Heart left ventricle (tissue), 16 donors: ENCODE data around the gene SRPK2. TPM values are rescaled to one million over a fixed set of nuclear protein-coding genes. Genes with fewer than 3 reads are reported as not detected.

Source experiments
- ATAC-seq, 4 donors: fragments of 200-7000 bp; cut with Tn5 transposase; one replicate each; pipeline ENCODE4 v1.9.1; 2020 to 2022; ENCODE audit warnings: moderate library complexity in 4 of 4, mild to moderate bottlenecking in 3 of 4, moderate number of reproducible peaks in 1 of 4
- DNase-seq, 5 donors: peaks; one replicate each; pipeline ENCODE4 v3.0.0-alpha.2; 2020
- H3K27ac ChIP-seq, 12 donors: fragments of 200-600 bp; sonication (generic) in 4 of 12; one replicate each; pipeline versions ENCODE4 v1.5.0 to v1.8.0; 2016 to 2022; ENCODE audit warnings: mild to moderate bottlenecking in 2 of 12
- H3K27me3 ChIP-seq, 9 donors: fragments of 200-600 bp; sonication (generic) in 2 of 9; one replicate each; pipeline versions ENCODE4 v1.5.1 to v1.8.0; 2016 to 2022; ENCODE audit warnings: mild to moderate bottlenecking in 3 of 9
- H3K36me3 ChIP-seq, 9 donors: fragments of 200-600 bp; sonication (generic) in 2 of 9; one replicate each; pipeline versions ENCODE4 v1.5.0 to v1.8.0; 2018 to 2022; ENCODE audit warnings: mild to moderate bottlenecking in 2 of 9
- H3K4me1 ChIP-seq, 12 donors: fragments of 200-600 bp; sonication (generic) in 4 of 12; one replicate each; pipeline versions ENCODE4 v1.5.0 to v1.8.0; 2016 to 2022; ENCODE audit warnings: mild to moderate bottlenecking in 3 of 12
- H3K4me3 ChIP-seq, 12 donors: fragments of 200-600 bp; sonication (generic) in 4 of 12; one replicate each; pipeline versions ENCODE4 v1.5.0 to v1.8.0; 2017 to 2022; ENCODE audit warnings: mild to moderate bottlenecking in 9 of 12, moderate library complexity in 4 of 12
- H3K9me3 ChIP-seq, 12 donors: fragments of 200-600 bp; sonication (generic) in 4 of 12; one replicate each; pipeline versions ENCODE4 v1.5.0 to v1.8.0; 2016 to 2022; ENCODE audit warnings: mild to moderate bottlenecking in 1 of 12
- POLR2A ChIP-seq, 2 donors: fragments of 450-650 bp; IDR thresholded peaks; one replicate each; pipeline ENCODE4 v1.6.1; 2017; ENCODE audit warnings: antibody characterized with exemption in 2 of 2, mild to moderate bottlenecking in 2 of 2, moderate library complexity in 2 of 2
- WGBS, 4 donors: extraction: QIAGEN DNeasy Blood & Tissue Kit in 2 of 4; methylation state at CpG; one replicate each; pipeline versions ENCODE4 v1.1.5 to v1.1.7; 2013 to 2018; 5-methylcytosine and 5-hydroxymethylcytosine counted together
- intact Hi-C, 10 donors: fragments of 100-400 bp; cut with DNase I; formaldehyde crosslinking; loops; one replicate each; pipeline versions ENCODE4 v1.11.1 to v1.14.2; 2022
- polyA plus RNA-seq, 2 donors: library from polyadenylated mRNA; stranded (reverse); fragments of 200-250 nt; gene quantifications; one replicate each; pipeline ENCODE4 v1.2.3, GENCODE V29; 2013
- total RNA-seq, 9 donors: library from RNA; depleted of rRNA in 2 of 9; stranded (reverse); fragments of >200 nt in 2 of 9; fragmentation: NEBNext Ultra II Directional in 3 of 9; extraction: Animal tissue kit (Norgen Biotek cat#: 25700) in 3 of 9; gene quantifications; one replicate each; pipeline versions ENCODE4 v1.1.0 to v1.2.4, GENCODE V29; 2016 to 2023
- TF ChIP-seq, protein P1 (sequence below), 12 donors: fragments of 200-600 bp; sonication (generic) in 4 of 12; IDR thresholded peaks; one replicate each; pipeline versions ENCODE4 v1.5.0 to v1.8.0; 2018 to 2022; ENCODE audit warnings: antibody characterized with exemption in 12 of 12, mild to moderate bottlenecking in 5 of 12
- donor health status: ischemic (EF 13 %, LVEDD 7.1; RV severe dilation, severe dysfunction).
- donor health status: healthy with polysubstance abuse.
- donor health status: DM: no; HTN: yes; CAD: no.
- donor health status: DM: no; HTN: no; CAD: no.
- donor health status: ischemic (EF 25% LVEDD 6.9; RV normal size, moderate dysfunction).
- donor health status: ischemic (EF 25% LVEDD 5.7; RV mildly dilated, moderate dysfunction).
- donor health status: healthy.
- donor health status: DM: yes; HTN: yes; CAD: no.
- donor health status: ischemic (EF 35%, LVEDD 5.7; RV mildly dilated, moderate dysfunction).
- donor health status: nonischemic (EF 11% LVEDD 7.7; RV severe dilation, severe dysfunction).
- donor health status: DM: yes; HTN: yes; CAD: no.
- donor health status: PGD.
- donor health status: ischemic (EF 29% LVEDD 5.4; RV normal size, mild dysfunction).
- donor health status: nonischemic (EF 23%, LVEDD 6.1; RV moderate dilation, normal function).

The SRPK2 gene
- total and polyA plus RNA-seq, 11 donors = 8.6 to 42.4 (median 33.5) TPM

DNA sequence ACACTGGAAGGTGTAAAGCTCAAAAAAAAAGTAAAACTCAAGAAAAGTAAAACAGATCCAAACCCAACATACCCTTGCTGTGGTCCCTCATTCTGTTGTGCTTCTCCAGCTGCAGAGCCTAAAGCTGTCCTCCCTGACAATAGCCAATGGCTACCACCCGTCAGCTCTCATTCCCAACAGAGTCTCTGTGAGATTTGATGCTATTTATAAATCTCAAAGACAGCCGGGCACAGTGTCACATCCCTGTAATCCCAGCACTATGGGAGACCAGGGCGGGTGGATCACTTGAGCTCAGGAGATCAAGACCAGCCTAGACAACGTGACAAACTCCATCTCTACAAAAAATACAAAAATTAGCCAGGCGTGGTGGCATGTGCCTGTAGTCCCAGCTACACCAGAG lies 258.7 kb downstream of the SRPK2 start:
- peak overlapping the region in 3 of 12 donors; percentile 8 to 36 (median 14) for H3K27ac ChIP-seq
- peaks cover 0 to 49% (median 30%) of the 10 kb centered on the region in 9 donors for H3K36me3 ChIP-seq
- H3K4me3 ChIP-seq = no peak overlapping the region
- intact Hi-C loops = no loop called here
- TF ChIP-seq POLR2A (IDR thresholded peaks at IDR 0.05) = no peak
- TF ChIP-seq, protein P1, sequence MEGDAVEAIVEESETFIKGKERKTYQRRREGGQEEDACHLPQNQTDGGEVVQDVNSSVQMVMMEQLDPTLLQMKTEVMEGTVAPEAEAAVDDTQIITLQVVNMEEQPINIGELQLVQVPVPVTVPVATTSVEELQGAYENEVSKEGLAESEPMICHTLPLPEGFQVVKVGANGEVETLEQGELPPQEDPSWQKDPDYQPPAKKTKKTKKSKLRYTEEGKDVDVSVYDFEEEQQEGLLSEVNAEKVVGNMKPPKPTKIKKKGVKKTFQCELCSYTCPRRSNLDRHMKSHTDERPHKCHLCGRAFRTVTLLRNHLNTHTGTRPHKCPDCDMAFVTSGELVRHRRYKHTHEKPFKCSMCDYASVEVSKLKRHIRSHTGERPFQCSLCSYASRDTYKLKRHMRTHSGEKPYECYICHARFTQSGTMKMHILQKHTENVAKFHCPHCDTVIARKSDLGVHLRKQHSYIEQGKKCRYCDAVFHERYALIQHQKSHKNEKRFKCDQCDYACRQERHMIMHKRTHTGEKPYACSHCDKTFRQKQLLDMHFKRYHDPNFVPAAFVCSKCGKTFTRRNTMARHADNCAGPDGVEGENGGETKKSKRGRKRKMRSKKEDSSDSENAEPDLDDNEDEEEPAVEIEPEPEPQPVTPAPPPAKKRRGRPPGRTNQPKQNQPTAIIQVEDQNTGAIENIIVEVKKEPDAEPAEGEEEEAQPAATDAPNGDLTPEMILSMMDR (IDR thresholded peaks at IDR 0.05) = no peak
- peaks cover 0 to 16% (median 2%) of the 10 kb centered on the region in 12 donors for H3K4me1 ChIP-seq
- H3K27me3 ChIP-seq = no peaks in the 10 kb centered on the region
- WGBS, 4 donors = 51 to 68% (median 54%) methylated on average over 4 to 5 of the region's 5 CpGs
- peak in 1 of 5 donors; percentile 40 for DNase-seq
- no peaks in the 10 kb centered on the region for H3K9me3 ChIP-seq
- ATAC-seq = peak; percentile 69 to 84 (median 72)

DNA sequence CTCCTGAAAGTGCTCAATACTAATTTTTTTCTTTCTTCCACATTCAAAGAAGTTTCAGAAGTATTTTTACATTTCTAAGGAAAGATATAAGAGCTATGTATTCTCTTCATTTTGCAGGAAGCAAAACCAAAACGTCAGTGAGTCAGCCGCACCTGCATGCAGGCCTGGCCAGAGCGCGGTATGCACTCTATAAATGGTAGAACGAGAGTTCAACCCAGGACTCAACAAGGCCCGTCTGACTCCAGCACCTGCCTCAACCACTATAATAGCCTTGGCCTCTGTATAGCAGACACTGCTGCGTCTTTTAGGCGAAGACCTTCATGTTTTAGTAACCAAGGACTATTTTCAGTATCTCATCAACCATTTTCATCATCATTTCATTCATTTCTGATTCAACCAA lies 261.5 kb downstream of the SRPK2 start:
- ATAC-seq = peak in 3 of 4 donors; percentile 58 to 69 (median 63)
- intact Hi-C loops = no loop called here
- TF ChIP-seq, protein P1 (IDR thresholded peaks at IDR 0.05) = no peak
- TF ChIP-seq POLR2A (IDR thresholded peaks at IDR 0.05) = no peak

DNA sequence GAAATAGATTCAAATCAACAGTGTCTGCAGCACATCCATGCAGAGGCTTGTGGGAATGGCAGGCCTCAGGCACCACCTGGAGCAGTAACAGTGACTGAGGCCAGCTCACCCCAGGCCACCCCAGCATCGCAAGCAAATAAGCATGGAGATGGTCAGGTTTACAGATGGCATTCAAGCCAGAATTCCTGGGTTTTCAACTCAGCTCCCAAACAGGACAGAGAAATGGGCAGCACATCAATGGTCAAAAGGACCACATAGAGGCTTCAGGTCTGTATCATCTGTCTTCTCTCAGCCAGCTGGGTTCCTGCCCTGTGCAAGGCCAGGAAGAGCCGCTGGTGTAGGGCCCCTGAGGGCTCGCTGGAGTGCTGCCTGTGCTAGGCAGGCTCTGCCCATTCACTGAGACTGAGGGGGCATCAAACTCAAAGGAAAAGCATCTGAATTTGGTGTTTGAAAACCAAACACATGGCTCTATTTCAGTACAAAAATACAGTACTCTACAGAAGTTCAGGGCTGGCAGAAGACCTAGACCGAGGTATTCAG lies 262.2 kb downstream of the SRPK2 start:
- Histone ChIP-seq H3K27me3 (no peaks in the 10 kb centered on the region), H3K9me3 (no peaks in the 10 kb centered on the region), H3K4me3 (no peak overlapping the region), H3K36me3 (peaks cover 0 to 48% (median 16%) of the 10 kb centered on the region in 9 donors), H3K4me1 (peaks cover 0 to 10% (median 2%) of the 10 kb centered on the region in 12 donors), H3K27ac (no peak overlapping the region)
- WGBS, 4 donors = 85 to 90% (median 87%) methylated on average over 3 to 4 of the region's 4 CpGs
- no peak for DNase-seq
- intact Hi-C loops = no loop called here
- peak in 1 of 4 donors; percentile 52 for ATAC-seq
- TF ChIP-seq POLR2A (IDR thresholded peaks at IDR 0.05) = no peak
- TF ChIP-seq, protein P1 (IDR thresholded peaks at IDR 0.05) = no peak

More for the DNA sequence above, 261.5 kb downstream of the SRPK2 start:
- Histone ChIP-seq H3K4me1 (peaks cover 0 to 10% (median 2%) of the 10 kb centered on the region in 12 donors), H3K4me3 (no peak overlapping the region), H3K36me3 (peaks cover 0 to 54% (median 23%) of the 10 kb centered on the region in 9 donors), H3K27ac (no peak overlapping the region), H3K27me3 (no peaks in the 10 kb centered on the region), H3K9me3 (no peaks in the 10 kb centered on the region)
- DNase-seq = no peak
- WGBS, 4 donors = 66 to 84% (median 75%) methylated on average over 8 of the region's 8 CpGs

DNA sequence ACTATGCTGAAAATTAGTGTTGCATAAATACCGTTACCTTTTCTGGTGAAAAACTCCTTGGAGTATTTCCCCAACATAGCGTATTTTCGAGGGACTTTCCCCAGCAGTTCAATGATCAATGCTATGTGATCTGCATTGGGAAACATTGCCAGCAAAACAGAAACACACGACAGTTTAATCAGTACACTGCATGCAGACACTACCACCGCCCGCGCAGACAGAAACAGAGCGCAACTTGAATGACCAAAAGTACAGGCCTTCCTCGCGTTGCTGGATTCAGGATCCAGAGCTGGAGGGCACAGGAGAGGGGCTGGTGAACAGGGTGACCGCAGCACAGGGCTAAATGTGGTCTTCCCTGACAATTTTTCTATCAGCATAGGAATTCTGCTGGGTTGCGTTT lies 263.0 kb downstream of the SRPK2 start:
- no peaks in the 10 kb centered on the region for H3K9me3 ChIP-seq
- TF ChIP-seq POLR2A (IDR thresholded peaks at IDR 0.05) = no peak
- TF ChIP-seq, protein P1 (IDR thresholded peaks at IDR 0.05) = no peak
- ATAC-seq (no peak), DNase-seq (no peak)
- intact Hi-C loops = no loop called here
- no peak overlapping the region for H3K4me3 ChIP-seq
- H3K27me3 ChIP-seq = no peaks in the 10 kb centered on the region
- no peak overlapping the region for H3K27ac ChIP-seq
- 95 to 96% (median 96%) methylated on average over 12 of the region's 12 CpGs for WGBS, 4 donors
- H3K36me3 ChIP-seq = peaks cover 0 to 45% (median 16%) of the 10 kb centered on the region in 9 donors
- H3K4me1 ChIP-seq = peaks cover 0 to 7% (median 2%) of the 10 kb centered on the region in 12 donors
